GM18861 (cell line): Measurements from ENCODE around the gene DOK3.

Source experiments
- ATAC-seq: cut with Tn5 transposase; IDR thresholded peaks from one replicate; pipeline ENCODE4 v1.9.1; 2021; ENCODE audit not compliant: unreplicated experiment

The DOK3 gene, protein sequence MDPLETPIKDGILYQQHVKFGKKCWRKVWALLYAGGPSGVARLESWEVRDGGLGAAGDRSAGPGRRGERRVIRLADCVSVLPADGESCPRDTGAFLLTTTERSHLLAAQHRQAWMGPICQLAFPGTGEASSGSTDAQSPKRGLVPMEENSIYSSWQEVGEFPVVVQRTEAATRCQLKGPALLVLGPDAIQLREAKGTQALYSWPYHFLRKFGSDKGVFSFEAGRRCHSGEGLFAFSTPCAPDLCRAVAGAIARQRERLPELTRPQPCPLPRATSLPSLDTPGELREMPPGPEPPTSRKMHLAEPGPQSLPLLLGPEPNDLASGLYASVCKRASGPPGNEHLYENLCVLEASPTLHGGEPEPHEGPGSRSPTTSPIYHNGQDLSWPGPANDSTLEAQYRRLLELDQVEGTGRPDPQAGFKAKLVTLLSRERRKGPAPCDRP

DNA sequence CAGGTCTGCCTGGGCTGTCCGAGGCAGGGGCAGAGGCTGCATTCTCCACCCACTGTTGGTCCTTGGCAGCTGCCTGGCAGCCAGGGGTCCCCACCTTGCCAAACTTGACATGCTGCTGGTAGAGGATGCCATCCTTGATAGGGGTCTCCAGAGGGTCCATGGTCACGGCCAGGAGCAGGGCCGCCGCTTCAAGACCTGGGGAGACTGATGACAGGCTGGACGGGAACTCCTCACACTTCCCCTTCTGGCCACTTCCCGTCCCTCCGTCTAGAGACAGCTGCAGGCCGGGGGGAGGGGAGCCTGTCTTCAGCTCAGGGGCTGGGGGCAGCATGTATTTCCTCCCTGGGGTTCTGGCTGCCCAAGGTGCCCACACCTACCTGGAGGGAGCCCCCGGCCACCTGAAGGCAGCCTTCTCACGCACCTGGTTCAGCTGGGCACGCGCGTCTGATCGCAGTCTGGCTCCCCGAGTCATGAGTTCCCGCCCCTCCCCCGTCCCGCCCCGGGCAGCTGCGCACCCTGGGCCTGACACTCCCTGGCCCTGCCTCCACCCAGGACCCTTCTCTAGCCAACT lies at the start of gene DOK3:
TSS of gene DOK3 (minus strand) at position 446 of the 571 bp plus-strand sequence. CDS start at position 160, 286 bp downstream.
- ATAC-seq = no peak

DNA sequence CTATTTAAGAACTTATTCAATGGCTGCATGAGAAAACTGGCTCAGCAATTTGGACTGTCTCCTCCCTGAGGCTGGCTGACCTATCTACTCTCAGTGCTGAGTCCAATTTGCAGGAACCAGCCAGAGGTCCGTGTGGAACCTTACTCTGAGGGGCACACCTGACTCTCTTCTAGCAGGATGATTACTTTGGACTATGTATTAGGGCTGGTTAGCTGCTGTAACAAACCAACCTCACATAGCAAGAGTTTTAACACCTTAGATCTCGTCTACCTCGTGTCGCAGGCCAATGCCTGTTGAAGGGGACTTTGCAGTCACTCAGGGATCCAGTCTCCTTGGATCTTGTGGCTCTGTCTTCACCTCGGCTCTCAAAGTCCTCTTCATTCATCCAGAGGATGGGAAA lies 48.2 kb upstream of the DOK3 start:
- ATAC-seq = no peak

DNA sequence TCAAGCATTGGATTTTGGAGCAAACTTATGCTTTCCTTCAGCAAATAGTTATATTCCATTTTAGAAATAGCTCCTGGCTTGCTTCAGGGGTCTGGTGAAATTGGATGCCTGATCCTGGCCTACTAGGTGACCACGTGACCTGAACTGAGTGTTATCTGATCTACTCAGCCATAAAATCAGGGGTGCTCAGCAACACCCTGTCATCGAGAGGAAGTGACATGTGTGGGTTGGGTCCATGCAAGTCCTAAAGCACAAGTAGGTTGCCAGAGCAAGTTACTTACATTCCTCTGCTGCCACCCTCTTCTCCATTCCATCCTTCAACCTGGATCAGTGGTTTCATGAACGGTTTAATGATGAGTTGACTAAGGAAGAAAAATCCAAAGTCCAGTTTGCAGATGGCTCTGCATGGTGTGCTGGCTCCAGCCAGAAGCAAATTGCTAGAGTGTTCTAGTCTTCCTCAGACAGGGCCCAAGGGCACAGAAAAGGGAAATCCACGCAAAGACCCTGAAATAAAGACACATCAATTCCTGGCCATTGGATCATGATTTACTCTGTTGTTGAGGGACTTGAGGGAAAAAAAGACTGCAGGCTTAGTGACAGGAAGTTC lies 47.5 kb upstream of the DOK3 start:
- no peak for ATAC-seq

DNA sequence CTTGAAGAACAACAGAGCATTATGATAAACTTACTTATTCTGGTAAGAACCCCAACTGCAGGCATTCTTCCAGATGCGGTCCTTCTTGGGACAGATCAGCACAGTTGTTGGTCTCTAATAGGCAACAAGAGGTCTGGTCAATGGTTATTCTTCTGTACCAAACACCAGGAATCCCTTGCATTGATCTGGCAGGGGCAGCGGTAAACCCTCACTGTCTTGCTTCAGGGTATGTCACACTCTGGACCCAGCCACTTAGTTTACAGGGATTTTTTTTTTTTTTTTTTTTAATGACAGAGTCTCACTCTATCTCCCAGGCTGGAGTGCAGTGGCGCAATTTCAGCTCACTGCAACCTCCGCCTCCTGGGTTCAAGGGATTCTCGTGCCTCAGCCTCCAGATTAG lies 46.0 kb upstream of the DOK3 start:
- ATAC-seq = no peak

DNA sequence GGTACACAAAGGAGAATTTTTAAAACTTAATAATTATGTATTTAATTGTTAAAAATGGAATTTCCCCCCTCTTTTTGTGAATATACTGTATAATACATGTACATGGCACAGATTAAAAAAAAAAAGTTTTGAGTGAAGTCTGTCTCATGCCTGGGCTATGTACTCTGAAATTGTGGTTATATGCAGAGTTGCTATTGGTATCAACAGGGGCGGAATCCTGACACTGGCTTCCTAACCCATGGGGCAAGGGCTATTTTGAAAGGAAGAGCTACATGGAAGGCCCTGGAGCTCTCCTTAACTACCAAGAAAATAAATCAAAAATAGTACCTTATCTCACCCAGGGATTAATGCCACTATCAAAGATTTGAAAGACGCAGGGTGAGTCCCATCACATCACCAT lies 45.6 kb upstream of the DOK3 start:
- no peak for ATAC-seq

DNA sequence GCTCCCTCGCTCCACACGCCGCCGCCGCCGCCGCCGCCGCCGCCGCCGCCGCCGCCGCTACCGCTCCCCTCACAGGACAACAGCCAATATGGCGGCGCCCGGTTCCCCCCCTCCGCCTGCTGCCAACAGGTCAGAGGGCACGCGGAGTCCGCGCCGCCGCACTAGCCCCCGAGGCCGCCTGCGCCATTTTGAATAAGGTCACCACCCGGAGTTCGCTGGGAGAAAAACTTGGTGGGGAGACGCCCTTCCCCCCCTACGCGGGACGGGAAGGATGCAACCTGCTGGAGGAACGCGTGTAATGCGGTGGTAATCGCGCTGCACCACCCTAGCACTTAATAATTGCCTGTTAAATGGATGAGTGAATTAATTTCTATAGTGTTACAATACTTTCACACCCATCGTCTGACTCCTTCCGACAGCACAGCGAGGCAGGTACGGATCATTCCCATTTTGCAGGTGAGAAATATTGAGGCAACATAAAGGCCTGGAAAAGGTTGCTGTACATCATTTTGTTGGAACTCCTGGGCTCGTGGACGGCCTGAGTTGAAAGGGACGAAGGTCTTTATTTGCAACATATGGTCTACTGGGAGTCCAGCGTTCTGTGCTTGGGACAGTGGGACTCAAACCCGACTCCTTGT lies 45.0 kb upstream of the DOK3 start, which contains the start of gene FAM193B:
TSS of gene FAM193B (minus strand) at position 90 of the 638 bp plus-strand sequence. CDS start 105 bp downstream, outside the sequence.
- peak; percentile 77 for ATAC-seq

DNA sequence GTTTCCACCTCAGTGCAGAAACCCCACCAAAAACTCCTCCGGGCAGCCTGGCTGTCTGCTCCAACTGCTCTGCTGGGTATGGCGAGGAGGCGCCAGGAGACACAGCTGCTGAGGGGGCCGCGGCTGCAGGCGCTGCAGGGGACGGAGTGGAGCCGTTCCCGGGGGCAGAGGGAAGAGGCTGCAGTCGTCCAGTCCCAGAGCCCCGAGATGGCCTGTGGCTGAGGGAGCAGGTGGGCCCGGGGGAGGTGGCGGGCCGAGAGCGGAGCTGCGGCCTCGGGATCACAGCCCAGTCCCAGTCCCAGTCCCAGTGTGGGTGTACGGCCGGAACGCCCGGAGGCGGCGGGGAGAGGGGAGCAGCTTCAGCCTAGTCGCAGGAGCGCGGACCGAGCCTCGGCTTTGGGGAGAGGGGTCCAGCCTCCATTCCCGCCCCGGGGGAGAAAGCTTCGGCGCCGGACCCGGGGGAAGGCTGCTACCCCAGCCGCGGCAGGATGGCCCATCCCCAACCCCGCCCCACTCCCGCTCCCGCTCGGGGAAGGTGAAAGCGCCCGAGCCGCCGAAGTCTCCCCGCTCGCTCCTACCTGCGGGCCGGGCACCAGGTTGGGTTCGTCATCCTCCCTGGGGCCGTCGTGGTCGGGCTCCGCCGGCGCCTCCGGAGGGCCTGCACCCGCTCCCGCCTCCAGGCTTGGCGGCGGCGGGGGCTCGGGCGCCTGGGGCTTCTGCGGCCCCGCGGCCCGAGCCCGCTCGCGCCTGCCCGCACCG lies 44.2 kb upstream of the DOK3 start:
- ATAC-seq = peak; percentile 19

DNA sequence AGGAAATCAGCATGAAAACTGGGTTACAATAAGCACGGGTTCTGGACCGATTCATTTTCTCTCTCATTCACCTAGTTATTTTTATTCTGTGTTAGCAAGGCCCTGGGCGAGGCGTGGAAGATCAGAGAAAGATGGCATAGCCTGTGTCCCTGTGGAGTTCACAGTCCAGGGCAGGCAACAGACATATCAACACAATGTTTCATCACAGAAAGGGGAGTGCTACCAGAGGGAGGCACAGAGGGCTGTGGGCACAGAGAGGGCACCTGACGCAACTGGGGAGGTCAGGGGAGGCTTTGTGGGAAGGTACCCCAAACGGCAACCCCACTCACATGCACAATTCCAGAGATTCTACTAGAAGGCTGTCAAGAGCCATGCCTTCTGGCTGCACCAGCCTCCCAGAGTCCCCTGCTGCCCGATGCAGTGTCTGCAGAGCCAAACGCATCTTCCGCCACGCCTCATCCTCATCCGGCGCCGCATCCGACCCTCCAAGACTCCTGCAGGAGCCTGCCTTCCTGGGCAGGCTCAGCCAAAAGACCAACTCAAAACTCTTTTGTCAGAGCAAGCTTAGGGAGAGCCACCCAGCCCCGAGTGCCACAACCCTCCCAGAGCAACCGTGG lies 43.3 kb upstream of the DOK3 start:
- no peak for ATAC-seq

DNA sequence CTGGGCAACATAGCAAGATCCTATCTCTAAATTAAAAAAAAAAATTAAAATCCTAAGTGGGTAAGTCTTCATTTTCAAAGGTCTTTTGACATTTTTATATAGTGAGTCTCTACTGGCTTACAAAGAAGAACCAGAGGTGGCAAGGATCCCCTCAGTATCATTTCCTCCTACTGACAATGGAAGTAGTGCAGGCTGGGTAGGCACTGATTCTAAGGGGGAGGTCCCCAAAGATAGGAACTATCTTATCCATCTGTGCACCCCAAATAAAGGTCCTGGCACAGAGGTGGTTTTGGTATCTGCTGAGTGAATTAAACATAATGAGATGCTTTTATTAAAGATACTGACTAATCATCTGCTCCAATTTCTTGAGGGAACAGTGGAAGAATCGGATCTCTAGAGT lies 40.5 kb upstream of the DOK3 start:
- no peak for ATAC-seq

DNA sequence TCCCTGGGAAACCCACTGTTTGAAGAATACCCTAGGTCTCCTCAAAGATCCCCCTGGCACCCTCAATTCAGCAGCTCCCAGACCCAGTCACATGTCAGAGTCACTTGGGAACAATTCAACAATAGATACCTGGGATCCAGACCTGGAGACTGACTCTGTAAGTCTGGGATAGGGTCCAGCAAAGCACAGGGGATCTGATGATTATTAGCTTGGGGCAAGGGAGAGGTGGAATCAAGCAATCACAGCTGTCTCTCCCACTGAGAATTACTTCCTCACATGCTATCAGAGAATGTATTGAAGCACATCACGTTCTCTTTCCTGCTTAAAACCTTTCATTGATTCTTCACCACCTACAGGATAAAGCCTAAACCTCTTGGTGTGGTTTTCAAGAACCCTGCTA lies 38.9 kb upstream of the DOK3 start:
- no peak for ATAC-seq

DNA sequence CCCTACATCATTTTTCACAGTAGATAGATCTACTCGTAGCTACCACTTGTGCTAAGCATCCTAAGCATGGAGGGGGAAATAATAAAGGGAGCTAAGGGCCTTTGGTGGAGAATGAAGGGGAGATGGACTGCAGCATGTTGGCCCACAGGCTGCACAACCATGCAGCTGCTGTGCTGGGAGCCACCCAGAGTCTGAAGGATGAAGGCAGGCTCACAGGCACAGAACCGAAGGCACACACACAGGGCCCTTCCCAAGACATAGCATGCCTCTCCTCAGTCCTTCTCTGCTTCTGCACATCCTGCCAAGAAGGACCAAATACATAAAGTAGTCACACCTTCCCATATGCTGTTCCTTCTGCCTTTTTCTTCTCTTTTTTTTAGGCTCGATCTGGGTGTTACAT lies 38.1 kb upstream of the DOK3 start:
- no peak for ATAC-seq

DNA sequence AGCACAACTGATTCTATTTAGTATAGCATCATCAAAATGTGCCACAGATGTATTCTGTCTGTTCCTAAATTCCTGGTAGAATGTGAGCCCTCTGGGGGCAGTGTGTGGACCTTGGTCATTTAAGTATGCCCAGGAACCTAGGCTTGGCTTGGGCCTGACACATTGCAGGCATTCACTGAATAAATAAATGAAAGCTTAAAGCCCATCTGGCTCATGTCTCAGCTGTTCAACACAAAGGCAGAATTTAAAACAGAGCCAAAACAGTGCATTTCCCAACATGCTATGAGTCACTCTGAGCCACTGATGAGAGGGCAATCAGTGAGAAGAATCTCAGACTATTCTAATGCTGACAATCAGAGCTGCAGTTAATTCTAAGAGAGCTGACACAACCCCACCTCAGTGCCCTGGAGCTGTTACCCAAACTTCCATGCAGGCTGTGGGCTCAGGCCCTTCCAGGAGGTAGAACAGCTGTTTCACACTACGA lies 36.7 kb upstream of the DOK3 start:
- ATAC-seq = no peak

DNA sequence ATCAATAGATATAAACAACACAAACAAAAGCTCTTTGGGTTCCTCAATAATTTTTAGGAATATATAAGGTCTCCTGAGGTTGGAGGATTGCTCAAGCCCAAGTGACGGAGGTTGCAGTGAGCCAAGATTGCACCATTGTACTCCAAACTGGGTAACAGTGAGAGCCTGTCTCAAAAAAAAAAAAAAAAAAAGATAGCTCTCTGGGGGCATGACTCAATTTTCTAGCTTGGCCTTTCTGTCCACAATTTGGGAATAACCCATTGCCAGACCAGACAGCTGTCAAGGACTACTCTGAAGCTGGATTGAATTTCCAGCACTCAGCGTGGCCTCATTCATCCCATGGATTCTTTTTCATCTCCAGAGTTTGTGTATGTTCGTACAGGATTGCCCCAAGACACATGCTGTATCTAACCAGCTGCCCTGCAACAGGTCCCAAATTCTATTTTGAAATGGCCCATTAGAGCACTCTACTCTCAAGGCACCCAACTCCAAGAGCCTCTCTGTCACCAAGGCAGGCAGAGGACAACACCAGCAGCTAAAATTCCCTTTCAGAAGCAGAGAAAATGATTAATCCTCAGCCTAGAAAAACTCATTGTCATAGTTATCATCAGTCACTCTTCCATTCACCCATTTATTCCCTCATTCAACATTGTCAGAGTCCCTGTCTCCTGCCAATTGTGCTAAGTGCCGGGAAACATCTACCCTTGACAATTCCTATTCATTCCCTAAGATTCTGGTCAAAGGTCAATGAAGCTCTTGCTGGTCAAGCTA lies 36.0 kb upstream of the DOK3 start:
- no peak for ATAC-seq

DNA sequence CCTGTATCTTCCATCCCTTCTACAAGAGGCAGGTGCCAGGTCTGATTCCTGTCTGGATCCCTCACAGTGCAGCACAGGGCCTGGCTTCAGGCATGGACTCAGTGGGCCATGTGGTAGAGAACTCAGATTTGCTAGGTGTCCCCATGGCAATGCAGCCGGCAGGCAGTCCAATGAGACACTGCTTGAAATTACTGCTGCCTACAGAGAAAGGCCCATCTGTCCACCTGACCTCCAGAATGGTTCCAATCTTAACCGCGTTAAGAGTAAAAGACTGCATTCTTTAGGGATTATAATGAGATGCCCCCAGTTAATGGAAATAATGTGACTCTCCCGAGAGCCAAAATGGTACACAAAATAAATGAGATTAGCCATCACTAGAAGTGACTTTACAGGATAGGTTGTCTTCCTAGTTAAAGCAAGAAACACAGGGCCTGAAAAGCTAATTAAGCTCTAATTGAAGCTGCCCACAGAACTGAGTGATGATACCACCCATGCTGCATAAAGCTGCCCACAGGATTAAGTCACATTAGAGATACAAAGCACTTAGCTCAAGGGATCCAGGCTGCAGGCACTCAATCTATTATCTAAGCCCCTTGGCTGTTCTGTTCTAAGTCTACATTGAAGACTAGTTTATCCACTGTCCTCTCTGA lies 33.3 kb upstream of the DOK3 start:
- ATAC-seq = no peak

DNA sequence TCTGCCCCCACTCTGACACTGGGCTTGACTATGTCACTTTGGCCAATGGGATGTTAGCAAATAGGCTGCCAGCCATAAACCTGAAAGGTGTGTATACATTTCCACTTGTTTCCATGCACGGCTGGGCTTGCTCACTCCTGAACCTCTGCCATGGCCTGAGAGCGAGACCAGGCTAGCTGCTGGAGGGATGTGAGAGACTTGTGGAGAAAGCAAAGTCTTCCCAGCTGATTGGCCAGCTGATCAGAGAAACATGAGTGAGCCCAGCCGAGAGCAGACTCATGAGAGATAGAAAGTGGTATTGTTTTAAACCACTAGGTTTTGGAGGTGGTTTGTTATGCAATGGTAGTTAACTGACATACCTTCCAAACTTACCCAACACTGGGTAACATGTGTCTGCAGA lies 30.8 kb upstream of the DOK3 start:
- ATAC-seq = no peak

DNA sequence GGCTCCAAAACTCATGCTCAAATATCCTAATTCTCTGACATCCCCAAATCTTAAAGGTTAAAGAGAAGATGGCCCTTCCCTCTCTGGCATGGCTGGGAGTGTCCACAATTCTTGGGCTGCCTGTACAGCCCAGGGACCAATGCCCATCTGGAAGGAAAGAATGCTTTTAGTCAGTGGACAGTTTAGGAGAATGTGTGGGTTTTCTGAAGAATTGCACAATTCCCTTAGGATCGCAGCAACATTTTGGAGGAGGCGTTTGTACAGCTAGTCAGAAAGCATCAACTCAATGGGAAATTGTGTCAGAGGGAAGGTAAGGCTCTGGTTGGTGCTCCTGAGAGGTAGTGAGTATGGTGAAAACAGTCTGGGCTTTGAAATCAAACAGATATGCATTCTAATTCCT lies 29.8 kb upstream of the DOK3 start:
- ATAC-seq = no peak

DNA sequence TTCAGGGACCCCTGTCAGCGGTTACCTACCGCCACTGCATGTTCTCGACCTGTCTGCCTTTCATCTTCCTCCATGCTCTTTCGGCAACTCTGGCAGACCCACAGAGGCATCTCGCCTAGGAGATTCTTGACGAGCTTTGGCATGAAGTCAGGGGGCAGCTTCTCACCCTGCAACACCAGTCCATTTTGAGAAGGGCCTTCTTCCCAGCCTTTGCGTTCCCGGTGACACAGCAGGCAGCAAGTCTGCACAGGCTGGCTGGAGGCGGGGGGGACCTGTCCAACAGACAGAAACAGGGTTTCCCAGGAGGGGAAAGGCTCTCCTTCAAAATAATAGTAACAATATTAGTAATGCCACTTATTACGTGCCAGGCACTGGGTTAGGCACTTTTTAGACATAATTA lies 29.2 kb upstream of the DOK3 start:
- ATAC-seq = no peak

DNA sequence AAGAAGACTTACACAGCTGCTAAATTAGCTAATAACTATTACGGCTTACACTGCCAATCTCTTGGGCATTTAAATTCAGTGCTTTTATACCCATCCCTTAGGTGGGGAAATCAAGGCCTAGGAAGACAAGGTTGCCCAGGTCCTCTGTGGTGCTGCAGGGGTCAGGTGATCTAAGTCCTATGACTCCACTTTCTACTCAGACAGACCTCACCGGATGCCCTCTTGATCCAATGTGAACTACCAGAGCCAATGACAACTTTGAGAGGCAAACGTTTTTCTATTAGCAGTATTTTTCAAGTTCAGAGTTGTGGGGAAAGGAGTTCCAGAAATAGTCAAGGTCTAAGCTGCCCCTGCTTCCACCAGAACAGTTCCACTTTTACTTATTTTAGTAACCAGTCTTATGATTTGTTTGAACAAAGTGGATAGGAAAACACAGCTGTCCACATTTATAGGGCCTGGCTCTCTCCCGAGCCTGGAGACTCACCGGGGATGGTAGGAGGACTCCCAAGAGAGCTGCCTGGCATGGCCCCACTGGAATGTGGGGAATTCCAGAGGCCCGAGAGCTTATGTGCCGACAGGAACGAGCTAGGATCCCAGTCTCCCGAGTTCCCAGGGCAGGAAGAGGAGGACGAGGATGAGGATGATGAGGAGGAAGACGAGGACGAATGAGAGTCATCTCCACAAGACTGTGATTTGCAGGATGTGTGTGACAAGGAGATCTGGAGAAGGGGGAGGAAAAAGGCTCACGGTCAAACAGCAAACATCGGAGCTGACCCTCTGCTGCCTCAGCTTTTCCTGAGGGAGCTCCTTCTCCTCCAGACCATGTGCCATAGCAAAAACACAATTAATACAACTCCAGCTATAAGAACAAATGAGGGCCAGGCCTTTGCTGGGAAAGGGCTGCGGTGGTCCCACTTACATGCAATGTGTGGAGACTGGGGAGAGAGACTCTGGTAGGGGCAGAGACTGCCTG lies 28.0 kb upstream of the DOK3 start:
- no peak for ATAC-seq
